Esophagus squamous epithelium (tissue), 5 donors: ENCODE data around the gene STAT3. TPM values are rescaled to one million over a fixed set of nuclear protein-coding genes. Genes with fewer than 3 reads are reported as not detected.
A peak's percentile ranks its signal among the peaks of the same experiment; 100 is the strongest.
"Not testable (repeated sequence)": the region's sequence is repeated elsewhere in the genome, so short reads cannot be mapped to it uniquely, and the experiment has no call there.

ENCODE experiments used
- DNase-seq: peaks from one replicate; lab custom pipeline; 2025; lab: John Stamatoyannopoulos, UW
- H3K27ac ChIP-seq, 4 donors: fragments of 200-600 bp; sonication (generic); one replicate each; pipeline ENCODE4 v1.5.1; 2016 to 2019; ENCODE audit warnings: mild to moderate bottlenecking in 1 of 4
- H3K27me3 ChIP-seq, 4 donors: fragments of 200-600 bp; sonication (generic); 1 replicate in 3 of 4; 2 replicates in 1 of 4; pipeline versions ENCODE4 v1.5.1 to v1.6.0; 2017 to 2021; ENCODE audit warnings: antibody characterized with exemption in 1 of 4
- H3K36me3 ChIP-seq, 3 donors: fragments of 200-600 bp; sonication (generic); one replicate each; pipeline ENCODE4 v1.5.1; 2016 to 2019
- H3K4me1 ChIP-seq, 3 donors: fragments of 200-600 bp; sonication (generic); one replicate each; pipeline ENCODE4 v1.5.1; 2017 to 2019
- H3K4me3 ChIP-seq, 4 donors: fragments of 200-600 bp; sonication (generic); 1 replicate in 3 of 4; 2 replicates in 1 of 4; pipeline ENCODE4 v1.5.1; 2016 to 2019; ENCODE audit warnings: mild to moderate bottlenecking in 2 of 4, moderate library complexity in 1 of 4
- H3K9me3 ChIP-seq, 3 donors: fragments of 200-600 bp; sonication (generic); one replicate each; pipeline ENCODE4 v1.5.1; 2016 to 2019
- CTCF ChIP-seq, 6 experiments: fragments of 450-650 bp in 4 of 6; fragments of 200-600 bp in 2 of 6; sonication (generic) in 2 of 6; IDR thresholded peaks; one replicate each; pipeline ENCODE4 v1.5.1; 2016 to 2019; ENCODE audit warnings: antibody characterized with exemption in 6 of 6, mild to moderate bottlenecking in 4 of 6, moderate library complexity in 4 of 6
- POLR2A ChIP-seq, 4 donors: fragments of 450-650 bp; IDR thresholded peaks; one replicate each; pipeline ENCODE4 v1.6.1; 2017; ENCODE audit warnings: antibody characterized with exemption in 4 of 4, mild to moderate bottlenecking in 4 of 4, moderate library complexity in 3 of 4
- WGBS, 2 donors: methylation state at CpG; one replicate each; pipeline ENCODE4 v1.1.5; 2018; 5-methylcytosine and 5-hydroxymethylcytosine counted together
- intact Hi-C: fragments of 100-400 bp; cut with DNase I; formaldehyde crosslinking; loops from one replicate; pipeline ENCODE4 v1.15.0; 2022
- total RNA-seq, 4 donors: library from RNA; depleted of rRNA; stranded (reverse); fragments of >200 nt; gene quantifications; one replicate each; pipeline ENCODE4 v1.1.0, GENCODE V29; 2016
- donor health status: DM: yes; HTN: yes; CAD: no.

Gene STAT3
- total RNA-seq, 4 donors from 2014 or later: 137 to 229 (median 176) TPM

- Histone ChIP-seq H3K4me3 (no peak overlapping the region), H3K27me3 (no peaks in the 10 kb centered on the region), H3K36me3 (peaks cover 5 to 30% (median 10%) of the 10 kb centered on the region in 3 donors), H3K9me3 (no peaks in the 10 kb centered on the region), H3K4me1 (peaks cover 9 to 69% (median 26%) of the 10 kb centered on the region in 3 donors), H3K27ac (peak overlapping the region in 2 of 4 donors; percentile 21 to 40)
- intact Hi-C loops: loop anchor here (5.0 kb wide), 1 partner anchor 78 kb away; no protein-coding TSS in a partner anchor
- DNase-seq: no peak
- no peak for TF ChIP-seq POLR2A (IDR thresholded peaks at IDR 0.05)
- TF ChIP-seq CTCF (IDR thresholded peaks at IDR 0.05): no peak
- WGBS, 2 donors: 73 to 92% methylated on average over 6 of the region's 6 CpGs
Measured at GRCh38 chr17:42399948-42400843, 12.0 kb upstream of the STAT3 start.

GRCh38 chr17:42399121-42399520, 10.9 kb upstream of the STAT3 start:
- TF ChIP-seq CTCF (IDR thresholded peaks at IDR 0.05) (no peak), POLR2A (IDR thresholded peaks at IDR 0.05) (no peak)
- peak overlapping the region in 1 of 4 donors; percentile 58 for H3K27ac ChIP-seq
- no peak for DNase-seq

GRCh38 chr17:42395601-42396000, 7.4 kb upstream of the STAT3 start:
- DNase-seq, intact Hi-C loops: not testable (repeated sequence)

More at GRCh38 chr17:42399121-42399520, 10.9 kb upstream of the STAT3 start:
- intact Hi-C loops: no loop called here
- Histone ChIP-seq H3K4me1 (peaks cover 9 to 65% (median 21%) of the 10 kb centered on the region in 3 donors), H3K27me3 (no peaks in the 10 kb centered on the region), H3K4me3 (no peak overlapping the region), H3K36me3 (peaks cover 5 to 19% (median 5%) of the 10 kb centered on the region in 3 donors), H3K9me3 (no peaks in the 10 kb centered on the region)
- 37 to 55% methylated on average over 2 of the region's 2 CpGs for WGBS, 2 donors

GRCh38 chr17:42394838-42395237, 6.6 kb upstream of the STAT3 start:
- intact Hi-C loops: no loop called here
- H3K4me3 ChIP-seq: no peak overlapping the region

More at GRCh38 chr17:42395601-42396000, 7.4 kb upstream of the STAT3 start:
- H3K9me3 ChIP-seq, H3K4me3 ChIP-seq, H3K27ac ChIP-seq, H3K27me3 ChIP-seq, H3K36me3 ChIP-seq: not testable (repeated sequence)
- 98 to 100% methylated on average over 7 to 8 of the region's 8 CpGs for WGBS, 2 donors
- H3K4me1 ChIP-seq: peaks cover 0 to 40% (median 9%) of the 10 kb centered on the region in 3 donors

More at GRCh38 chr17:42394838-42395237, 6.6 kb upstream of the STAT3 start:
- DNase-seq: no peak
- H3K27ac ChIP-seq: no peak overlapping the region
- no peaks in the 10 kb centered on the region for H3K27me3 ChIP-seq
- peaks cover 0 to 36% (median 9%) of the 10 kb centered on the region in 3 donors for H3K4me1 ChIP-seq
- H3K36me3 ChIP-seq: no peaks in the 10 kb centered on the region
- no peaks in the 10 kb centered on the region for H3K9me3 ChIP-seq
- 63 to 76% methylated on average over 3 to 4 of the region's 4 CpGs for WGBS, 2 donors
- TF ChIP-seq POLR2A (IDR thresholded peaks at IDR 0.05) (no peak), CTCF (IDR thresholded peaks at IDR 0.05) (no peak)
